ENCODE results near the gene EVL.

- no peak for TF ChIP-seq POLR2A (IDR thresholded peaks at IDR 0.05; ENCODE audit: low read depth, low read length)
- TF ChIP-seq POLR2AphosphoS5 (IDR thresholded peaks at IDR 0.05; ENCODE audit: low read depth, low read length): no peak
Measured at GRCh38 chr14:100187247-100187833, 122.1 kb downstream of the EVL start.

All from GM12891 (cell line).